GM23338 (cell line): Measurements from ENCODE around the gene ZNF648.

ENCODE experiments used
- CREB1 ChIP-seq: fragments of 250-450 bp; sonication (Bioruptor Pico); IDR thresholded peaks from 2 replicates; pipeline ENCODE4 v1.5.0; 2020; ENCODE audit warnings: low read depth, mild to moderate bottlenecking, moderate library complexity
- CTCF ChIP-seq, 2 experiments: fragments of 200-600 bp in 1 of 2; sonication (generic) in 1 of 2; conservative IDR thresholded peaks; 2 replicates each; pipeline versions ENCODE4 v1.5.1 to v1.6.1; 2016 to 2017; ENCODE audit warnings: antibody characterized with exemption in 2 of 2, low read depth in 2 of 2, mild to moderate bottlenecking in 2 of 2, moderate library complexity in 1 of 2
- EZH2 ChIP-seq: fragments of 200-600 bp; sonication (generic); IDR thresholded peaks from one replicate; pipeline ENCODE4 v1.8.0; 2017; ENCODE audit warnings: antibody characterized with exemption, mild to moderate bottlenecking, low read depth; ENCODE audit not compliant: unreplicated experiment
- EZH2phosphoT487 ChIP-seq: fragments of 200-600 bp; sonication (generic); IDR thresholded peaks from one replicate; pipeline ENCODE4 v1.8.1; 2018; ENCODE audit warnings: antibody characterized with exemption; ENCODE audit not compliant: unreplicated experiment
- JUNB ChIP-seq: IDR thresholded peaks from one replicate; pipeline ENCODE4 v1.6.1; 2016; ENCODE audit warnings: antibody characterized with exemption; ENCODE audit not compliant: unreplicated experiment
- NANOG ChIP-seq: IDR thresholded peaks from 2 replicates; pipeline ENCODE4 v1.6.1; 2016; ENCODE audit warnings: antibody characterized with exemption, borderline replicate concordance
- POLR2AphosphoS5 ChIP-seq: IDR thresholded peaks from 2 replicates; pipeline ENCODE4 v1.6.1; 2016; ENCODE audit warnings: antibody characterized with exemption, low read depth
- REST ChIP-seq: IDR thresholded peaks from one replicate; pipeline ENCODE4 v1.6.1; 2018; ENCODE audit warnings: antibody characterized with exemption; ENCODE audit not compliant: unreplicated experiment
- STAT1 ChIP-seq: IDR thresholded peaks from one replicate; pipeline ENCODE4 v1.6.1; 2016; ENCODE audit warnings: antibody characterized with exemption; ENCODE audit not compliant: unreplicated experiment
- ZNF331 ChIP-seq: fragments of 250-450 bp; sonication (Bioruptor Pico); IDR thresholded peaks from 2 replicates; pipeline ENCODE4 v1.5.0; 2020; ENCODE audit warnings: low read depth, mild to moderate bottlenecking, moderate library complexity

GRCh38 chr1:182041615-182042014, 19.9 kb downstream of the ZNF648 start:
- TF ChIP-seq NANOG (no peak), CTCF (conservative IDR thresholded peaks at IDR 0.05; ENCODE audit: low read depth in 2 of 2) (no peak), CREB1 (CRISPR knock-in tag) (no peak), EZH2 (no peak), POLR2AphosphoS5 (no peak), REST (no peak), EZH2phosphoT487 (no peak), JUNB (no peak), ZNF331 (no peak), STAT1 (no peak)
